ENCODE results near the gene TNK1.

TNK1 gene

DNA sequence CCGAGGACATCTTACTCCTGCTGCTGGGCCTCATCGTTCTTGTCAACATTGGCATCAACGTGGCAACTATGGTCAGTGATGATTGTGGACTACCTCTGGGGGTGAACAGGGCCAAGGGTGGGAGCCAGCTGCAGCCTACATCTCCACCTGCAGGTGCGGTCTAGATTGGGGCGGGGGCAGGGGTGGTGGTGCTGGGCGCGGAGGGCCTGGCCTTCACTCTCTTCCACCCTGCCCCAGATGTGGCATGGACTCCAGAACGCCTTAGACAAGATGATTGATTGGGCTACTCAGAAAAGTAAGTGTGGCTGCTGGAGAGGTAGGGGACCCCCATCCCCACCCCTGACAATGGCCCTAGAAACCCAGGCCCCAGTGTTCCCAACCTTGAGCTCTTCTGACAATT, 44.9 kb downstream of the TNK1 start:
- POLR2A ChIA-PET (ENCODE audit: low non-redundant PET) = no interaction called here
- no peak for DNase-seq (ENCODE audit: low spot score)
- CTCF ChIA-PET = interaction anchor here (1.0 kb wide), 1 partner anchor 69 kb away, joined by 3 read pairs; no protein-coding TSS in a partner anchor
- TF ChIP-seq, protein P1, sequence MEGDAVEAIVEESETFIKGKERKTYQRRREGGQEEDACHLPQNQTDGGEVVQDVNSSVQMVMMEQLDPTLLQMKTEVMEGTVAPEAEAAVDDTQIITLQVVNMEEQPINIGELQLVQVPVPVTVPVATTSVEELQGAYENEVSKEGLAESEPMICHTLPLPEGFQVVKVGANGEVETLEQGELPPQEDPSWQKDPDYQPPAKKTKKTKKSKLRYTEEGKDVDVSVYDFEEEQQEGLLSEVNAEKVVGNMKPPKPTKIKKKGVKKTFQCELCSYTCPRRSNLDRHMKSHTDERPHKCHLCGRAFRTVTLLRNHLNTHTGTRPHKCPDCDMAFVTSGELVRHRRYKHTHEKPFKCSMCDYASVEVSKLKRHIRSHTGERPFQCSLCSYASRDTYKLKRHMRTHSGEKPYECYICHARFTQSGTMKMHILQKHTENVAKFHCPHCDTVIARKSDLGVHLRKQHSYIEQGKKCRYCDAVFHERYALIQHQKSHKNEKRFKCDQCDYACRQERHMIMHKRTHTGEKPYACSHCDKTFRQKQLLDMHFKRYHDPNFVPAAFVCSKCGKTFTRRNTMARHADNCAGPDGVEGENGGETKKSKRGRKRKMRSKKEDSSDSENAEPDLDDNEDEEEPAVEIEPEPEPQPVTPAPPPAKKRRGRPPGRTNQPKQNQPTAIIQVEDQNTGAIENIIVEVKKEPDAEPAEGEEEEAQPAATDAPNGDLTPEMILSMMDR (conservative IDR thresholded peaks at IDR 0.05; ENCODE audit: low read depth) = no peak
- H3K27ac ChIP-seq = no peak overlapping the region

DNA sequence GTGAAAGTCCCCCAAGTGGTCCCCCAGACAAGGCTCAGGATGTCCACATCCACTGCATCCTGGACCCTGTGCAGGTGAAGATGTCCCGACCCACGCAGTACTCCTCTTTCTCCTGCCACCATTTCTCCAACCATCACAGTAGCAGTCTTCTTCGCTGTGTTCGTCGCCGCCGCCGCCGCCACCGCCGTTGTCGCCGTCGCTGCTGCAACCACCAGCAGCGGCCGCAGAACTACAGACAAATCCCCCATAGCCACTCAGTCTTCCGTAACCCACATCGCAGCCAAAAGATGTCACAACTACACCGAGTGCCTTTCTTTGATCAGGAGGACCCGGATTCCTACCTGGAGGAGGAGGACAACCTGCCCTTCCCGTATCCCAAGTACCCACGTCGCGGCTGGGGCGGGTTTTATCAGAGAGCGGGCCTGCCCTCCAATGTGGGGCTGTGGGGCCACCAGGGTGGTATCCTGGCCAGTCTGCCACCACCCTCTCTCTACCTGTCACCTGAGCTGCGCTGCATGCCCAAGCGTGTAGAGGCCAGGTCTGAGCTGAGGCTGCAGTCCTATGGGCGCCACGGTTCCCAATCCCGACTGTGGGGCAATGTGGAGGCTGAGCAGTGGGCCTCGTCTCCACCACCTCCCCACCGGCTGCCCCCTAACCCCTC, 45.4 kb downstream of the TNK1 start:
- ChIA-PET POLR2A (ENCODE audit: low non-redundant PET) (no interaction called here), CTCF (no interaction called here)
- no peak for DNase-seq (ENCODE audit: low spot score)
- TF ChIP-seq, protein P1 (conservative IDR thresholded peaks at IDR 0.05; ENCODE audit: low read depth) = no peak
- H3K27ac ChIP-seq = no peak overlapping the region

DNA sequence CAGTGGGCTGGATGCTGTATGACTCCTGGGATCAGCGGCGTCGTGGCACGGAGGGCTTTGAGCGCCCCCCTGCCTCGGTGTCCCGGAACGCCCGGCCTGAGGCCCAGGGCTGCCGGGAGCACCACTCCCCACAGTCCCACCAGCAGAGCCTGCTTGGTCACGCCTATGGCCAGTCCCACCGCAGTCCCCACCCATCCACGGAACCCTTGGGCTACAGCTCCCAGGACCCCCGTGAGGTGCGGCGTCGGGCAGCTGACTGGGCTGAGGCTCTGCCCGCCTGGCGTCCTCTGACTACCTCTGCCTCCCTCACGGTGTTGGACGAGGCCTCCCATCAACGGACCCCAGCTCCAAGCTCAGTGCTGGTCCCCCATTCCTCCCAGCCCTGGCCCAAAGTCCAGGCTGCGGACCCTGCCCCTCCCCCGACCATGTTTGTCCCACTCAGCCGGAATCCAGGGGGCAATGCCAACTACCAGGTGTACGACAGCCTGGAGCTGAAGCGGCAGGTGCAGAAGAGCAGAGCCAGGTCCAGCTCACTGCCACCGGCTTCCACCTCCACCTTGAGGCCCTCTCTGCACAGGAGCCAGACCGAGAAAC, 46.1 kb downstream of the TNK1 start:
- TF ChIP-seq, protein P1 (conservative IDR thresholded peaks at IDR 0.05; ENCODE audit: low read depth) = no peak
- no peak for DNase-seq (ENCODE audit: low spot score)
- H3K27ac ChIP-seq = no peak overlapping the region
- ChIA-PET CTCF (no interaction called here), POLR2A (ENCODE audit: low non-redundant PET) (no interaction called here)

DNA sequence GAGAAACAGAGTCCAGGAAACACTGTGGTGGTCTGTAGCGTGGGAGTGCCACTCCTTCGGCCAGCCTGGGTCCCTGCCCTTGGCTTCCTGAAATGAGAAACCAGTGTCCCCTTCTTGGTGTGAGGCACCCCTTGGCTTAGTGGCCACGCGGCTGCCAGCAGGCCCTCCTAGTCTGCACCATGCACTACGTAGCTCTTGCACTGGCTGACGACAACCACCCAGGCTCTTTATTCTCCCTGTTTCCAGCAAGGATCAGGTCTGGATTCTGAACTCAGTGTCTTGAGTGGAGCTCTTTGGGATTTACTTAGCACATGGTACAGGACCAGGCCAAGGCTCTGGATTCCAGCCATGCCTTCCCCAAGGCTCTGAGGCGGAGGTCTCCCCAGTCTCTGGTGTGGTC, 46.7 kb downstream of the TNK1 start:
- no peak overlapping the region for H3K27ac ChIP-seq
- DNase-seq (ENCODE audit: low spot score) = no peak
- TF ChIP-seq, protein P1 (conservative IDR thresholded peaks at IDR 0.05; ENCODE audit: low read depth) = no peak
- POLR2A ChIA-PET (ENCODE audit: low non-redundant PET) = interaction anchor here (0.6 kb wide), 1 partner anchor 18 kb away, joined by 3 read pairs; no protein-coding TSS in a partner anchor
- CTCF ChIA-PET = interaction anchor here (0.6 kb wide), 1 partner anchor 133 kb away, joined by 5 read pairs; no protein-coding TSS in a partner anchor

DNA sequence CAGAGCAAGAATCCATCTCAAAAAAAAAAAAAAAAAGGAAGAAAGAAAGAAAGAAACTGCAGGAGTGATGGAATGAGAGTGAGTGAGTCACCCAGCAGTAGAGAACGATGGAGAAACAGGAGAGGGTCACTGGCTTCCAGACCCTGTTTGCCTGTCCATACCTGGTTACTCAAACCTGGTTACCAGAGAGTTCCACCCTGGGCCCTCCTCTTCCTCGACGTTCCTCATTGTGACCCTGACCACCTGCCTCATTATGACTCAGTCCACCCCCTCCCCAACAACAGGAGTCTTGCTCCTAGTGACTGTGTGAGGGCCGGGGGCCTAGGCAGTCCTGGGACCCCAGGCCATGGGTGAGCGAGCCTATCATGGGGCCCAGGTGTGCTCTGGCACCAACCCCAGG, 47.7 kb downstream of the TNK1 start, which contains the start of gene SPEM3:
TSS of gene SPEM3 (plus strand) at position 301 of the 400 bp plus-strand sequence. CDS start at position 347, 46 bp downstream.
- TF ChIP-seq, protein P1 (conservative IDR thresholded peaks at IDR 0.05; ENCODE audit: low read depth) = no peak
- POLR2A ChIA-PET (ENCODE audit: low non-redundant PET) = no interaction called here
- CTCF ChIA-PET = interaction anchor here (0.7 kb wide), 1 partner anchor 62 kb away, joined by 3 read pairs; no protein-coding TSS in a partner anchor
- H3K27ac ChIP-seq = no peak within 1 kb of the TSS
- DNase-seq (ENCODE audit: low spot score) = no peak

DNA sequence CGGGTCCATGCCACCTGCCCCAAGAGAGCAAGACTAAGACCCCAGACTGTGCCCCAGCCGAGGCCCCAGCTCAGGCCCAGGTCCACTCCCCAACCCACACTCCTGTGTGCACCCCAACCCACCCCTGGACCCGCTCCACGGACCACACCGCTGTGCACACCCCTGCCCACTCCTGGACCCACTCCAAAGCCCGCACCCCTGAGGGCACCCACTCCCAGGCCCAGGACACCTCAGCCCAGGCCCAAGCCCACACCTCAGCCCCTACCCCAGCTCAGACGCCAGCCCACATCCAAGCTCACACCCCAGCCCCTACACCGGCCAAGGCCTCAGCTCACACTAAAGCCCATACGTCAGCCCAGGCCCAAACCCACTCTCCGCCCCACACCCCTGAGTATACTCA, 48.8 kb downstream of the TNK1 start:
- TF ChIP-seq, protein P1 (conservative IDR thresholded peaks at IDR 0.05; ENCODE audit: low read depth) = no peak
- ChIA-PET CTCF (no interaction called here), POLR2A (ENCODE audit: low non-redundant PET) (no interaction called here)
- no peak overlapping the region for H3K27ac ChIP-seq
- no peak for DNase-seq (ENCODE audit: low spot score)

Measured in RWPE1 (cell line).